ENCODE data around the gene NCAPD3.

- TF ChIP-seq CTCF (conservative IDR thresholded peaks at IDR 0.05) (no peak), EZH2 (IDR thresholded peaks at IDR 0.05; ENCODE audit: low read depth) (no peak)
These were observed 1.2 kb upstream of the NCAPD3 start for GRCh38 chr11:134224710-134225664.
